ENCODE results near the gene STUM. TPM values are rescaled to one million over a fixed set of nuclear protein-coding genes. Genes with fewer than 3 reads are reported as not detected.
A peak's percentile ranks its signal among the peaks of the same experiment; 100 is the strongest.

Gene STUM
- total RNA-seq, 1 experiment from 2014 or later, result 0.37 TPM

DNA sequence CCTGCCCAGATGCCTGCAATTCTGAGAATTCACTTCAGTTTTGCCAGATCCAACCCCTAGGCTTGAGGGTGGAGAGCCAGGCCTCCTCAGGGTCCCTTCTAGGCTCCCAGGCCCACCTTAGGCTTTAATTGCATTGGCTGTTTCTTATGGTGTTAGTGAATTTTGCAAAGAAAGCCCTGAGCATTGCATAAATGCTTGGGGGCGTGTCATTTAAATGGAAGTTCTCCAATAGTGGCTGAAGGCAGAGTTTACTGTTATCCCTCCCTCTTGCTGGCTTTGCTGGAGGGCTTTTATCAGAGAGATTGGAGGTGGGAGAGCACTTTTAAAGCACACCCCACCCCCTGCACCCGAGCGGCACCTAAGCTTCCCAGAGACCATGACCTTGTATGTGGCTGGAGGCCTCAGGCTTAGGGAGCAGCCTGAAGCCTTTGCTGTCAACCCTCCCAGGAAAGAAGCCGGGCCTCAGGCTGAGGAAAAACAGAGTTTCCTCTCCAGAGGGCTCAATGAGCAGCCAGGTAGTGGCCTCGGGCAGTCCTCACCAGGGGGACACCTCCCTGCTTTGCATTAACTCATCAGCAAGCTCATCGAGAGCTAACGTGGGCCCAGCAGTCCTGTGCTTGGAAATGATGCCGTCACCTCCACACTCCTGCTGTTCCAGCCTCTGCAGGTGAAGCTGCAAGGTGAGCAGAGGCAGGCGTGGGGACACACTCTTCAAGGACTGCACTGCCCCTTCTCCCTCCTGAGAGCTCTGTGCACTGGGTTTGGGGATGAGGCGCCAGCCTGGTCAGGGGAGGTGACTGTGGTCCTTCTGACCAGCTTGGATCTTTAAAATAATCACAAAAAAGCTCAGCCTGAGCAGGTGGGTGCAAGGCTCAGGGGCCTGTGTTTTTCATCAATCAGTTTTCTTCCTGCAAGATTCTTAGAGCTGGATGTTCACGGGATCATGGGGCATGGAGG is 58.0 kb downstream of the STUM start:
- ChIA-PET CTCF (interaction anchor here (0.7 to 4.1 kb wide), 11 partner anchors 9 to 302 kb away, joined by 3 to 23 read pairs (median 3); partner anchors contain the start of gene STUM), POLR2A (interaction anchor here (0.6 to 1.0 kb wide), 2 partner anchors 20 to 53 kb away, joined by 3 read pairs; no protein-coding TSS in a partner anchor)
- Mint-ChIP-seq H3K27me3 (ENCODE audit: insufficient read depth, unreplicated experiment) (no peaks in the 10 kb centered on the region), H3K36me3 (ENCODE audit: insufficient read depth, unreplicated experiment) (no peaks in the 10 kb centered on the region), H3K27ac (ENCODE audit: low read depth, unreplicated experiment) (no peak overlapping the region), H3K4me1 (ENCODE audit: insufficient read depth, unreplicated experiment) (peaks cover 25% of the 10 kb centered on the region), H3K9me3 (ENCODE audit: unreplicated experiment) (no peaks in the 10 kb centered on the region), H3K4me3 (ENCODE audit: unreplicated experiment) (no peak overlapping the region)
- BruUV-seq (replicated peaks), result no TSS peak
- peak; percentile 32 for DNase-seq (ENCODE audit: unreplicated experiment)
- TF ChIP-seq, protein P1, sequence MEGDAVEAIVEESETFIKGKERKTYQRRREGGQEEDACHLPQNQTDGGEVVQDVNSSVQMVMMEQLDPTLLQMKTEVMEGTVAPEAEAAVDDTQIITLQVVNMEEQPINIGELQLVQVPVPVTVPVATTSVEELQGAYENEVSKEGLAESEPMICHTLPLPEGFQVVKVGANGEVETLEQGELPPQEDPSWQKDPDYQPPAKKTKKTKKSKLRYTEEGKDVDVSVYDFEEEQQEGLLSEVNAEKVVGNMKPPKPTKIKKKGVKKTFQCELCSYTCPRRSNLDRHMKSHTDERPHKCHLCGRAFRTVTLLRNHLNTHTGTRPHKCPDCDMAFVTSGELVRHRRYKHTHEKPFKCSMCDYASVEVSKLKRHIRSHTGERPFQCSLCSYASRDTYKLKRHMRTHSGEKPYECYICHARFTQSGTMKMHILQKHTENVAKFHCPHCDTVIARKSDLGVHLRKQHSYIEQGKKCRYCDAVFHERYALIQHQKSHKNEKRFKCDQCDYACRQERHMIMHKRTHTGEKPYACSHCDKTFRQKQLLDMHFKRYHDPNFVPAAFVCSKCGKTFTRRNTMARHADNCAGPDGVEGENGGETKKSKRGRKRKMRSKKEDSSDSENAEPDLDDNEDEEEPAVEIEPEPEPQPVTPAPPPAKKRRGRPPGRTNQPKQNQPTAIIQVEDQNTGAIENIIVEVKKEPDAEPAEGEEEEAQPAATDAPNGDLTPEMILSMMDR (IDR thresholded peaks at IDR 0.05; ENCODE audit: unreplicated experiment), result no peak
- intact Hi-C loops (cut with micrococcal nuclease), result no loop called here

DNA sequence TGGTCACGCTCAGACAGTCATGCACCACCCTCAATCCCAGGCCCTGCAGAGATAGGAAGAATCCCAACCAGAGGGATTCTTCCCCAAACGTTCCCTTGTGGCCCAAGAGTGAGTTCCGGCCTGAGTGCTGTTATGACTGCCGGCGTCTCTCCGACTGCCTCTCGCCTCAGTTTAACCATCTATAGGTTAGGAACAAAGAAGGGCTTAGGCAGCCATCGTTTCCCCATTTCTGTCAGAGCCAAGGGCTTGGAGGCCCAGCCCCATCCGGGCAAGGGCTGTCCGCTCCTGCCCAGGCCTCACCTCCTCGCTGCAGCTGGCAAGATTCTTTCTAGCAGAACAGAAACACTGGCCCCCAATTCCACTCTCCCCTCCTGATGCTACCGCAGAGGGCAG is 58.7 kb downstream of the STUM start:
- ChIA-PET POLR2A (no interaction called here), CTCF (interaction anchor here (0.6 to 4.1 kb wide), 12 partner anchors 7 to 301 kb away, joined by 3 to 23 read pairs (median 3); partner anchors contain the start of gene STUM)
- TF ChIP-seq, protein P1 (IDR thresholded peaks at IDR 0.05; ENCODE audit: unreplicated experiment), result no peak
- H3K4me1 Mint-ChIP-seq (ENCODE audit: insufficient read depth, unreplicated experiment), result peaks cover 22% of the 10 kb centered on the region
- no peak overlapping the region for H3K4me3 Mint-ChIP-seq (ENCODE audit: unreplicated experiment)
- BruUV-seq (replicated peaks), result no TSS peak
- no peaks in the 10 kb centered on the region for H3K36me3 Mint-ChIP-seq (ENCODE audit: insufficient read depth, unreplicated experiment)
- intact Hi-C loops (cut with micrococcal nuclease), result no loop called here
- H3K27ac Mint-ChIP-seq (ENCODE audit: low read depth, unreplicated experiment), result no peak overlapping the region
- no peaks in the 10 kb centered on the region for H3K9me3 Mint-ChIP-seq (ENCODE audit: unreplicated experiment)
- DNase-seq (ENCODE audit: unreplicated experiment), result no peak
- H3K27me3 Mint-ChIP-seq (ENCODE audit: insufficient read depth, unreplicated experiment), result no peaks in the 10 kb centered on the region

DNA sequence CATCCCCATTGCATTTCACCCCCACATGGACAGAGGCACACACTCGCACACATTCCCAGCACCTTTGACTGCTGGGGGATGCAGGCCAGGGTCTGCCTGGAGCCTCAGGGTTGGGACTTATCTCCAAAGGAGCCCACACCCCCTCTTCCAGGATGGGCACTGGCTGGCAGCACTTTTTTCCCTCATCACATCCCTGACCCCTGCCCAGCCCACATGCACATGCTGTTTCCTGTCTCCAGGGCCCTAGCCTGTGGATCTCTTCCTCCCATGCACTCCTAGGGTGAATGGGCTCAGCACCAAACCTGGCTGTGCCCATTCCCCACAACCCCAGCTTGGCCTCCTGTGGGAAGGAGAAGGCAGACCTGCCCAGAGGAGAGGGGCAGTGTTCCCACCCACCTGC is 59.3 kb downstream of the STUM start:
- Mint-ChIP-seq H3K36me3 (ENCODE audit: insufficient read depth, unreplicated experiment) (no peaks in the 10 kb centered on the region), H3K9me3 (ENCODE audit: unreplicated experiment) (no peaks in the 10 kb centered on the region), H3K27me3 (ENCODE audit: insufficient read depth, unreplicated experiment) (no peaks in the 10 kb centered on the region), H3K4me1 (ENCODE audit: insufficient read depth, unreplicated experiment) (peaks cover 16% of the 10 kb centered on the region), H3K4me3 (ENCODE audit: unreplicated experiment) (no peak overlapping the region), H3K27ac (ENCODE audit: low read depth, unreplicated experiment) (no peak overlapping the region)
- DNase-seq (ENCODE audit: unreplicated experiment), result no peak
- BruUV-seq (replicated peaks), result no TSS peak
- ChIA-PET POLR2A (no interaction called here), CTCF (interaction anchor here (0.5 to 4.1 kb wide), 13 partner anchors 7 to 629 kb away, joined by 3 to 23 read pairs (median 3); partner anchors contain the start of gene STUM)
- intact Hi-C loops (cut with micrococcal nuclease), result loop anchor here (1.0 kb wide), 2 partner anchors 61 to 184 kb away; no protein-coding TSS in a partner anchor
- TF ChIP-seq, protein P1 (IDR thresholded peaks at IDR 0.05; ENCODE audit: unreplicated experiment), result no peak
